HL-60/S4 treated with phorbol 12-myristate 13-acetate at 8.2 ng/mL for 4 days and 3 days (cell line): ENCODE measurements around the gene USP44.
"Not testable (repeated sequence)": the region's sequence is repeated elsewhere in the genome, so short reads cannot be mapped to it uniquely, and the experiment has no call there.

Experiments used
- in situ Hi-C: fragments of 300-500 bp; cut with MboI; formaldehyde crosslinking; loops from 2 replicates; pipeline ENCODE4 v1.15.0; 2022; ENCODE audit warnings: low sequenced_read_pairs

The USP44 gene

GRCh38 chr12:95515197-95515596 is 36.1 kb downstream of the USP44 start:
- in situ Hi-C loops: no loop called here

- in situ Hi-C loops: no loop called here
Measured at GRCh38 chr12:95513599-95513998, 37.7 kb downstream of the USP44 start.

GRCh38 chr12:95511977-95512376 is 39.3 kb downstream of the USP44 start:
- in situ Hi-C loops: no loop called here

- in situ Hi-C loops: no loop called here
Measured at GRCh38 chr12:95509300-95509699, 42.0 kb downstream of the USP44 start.

- in situ Hi-C loops: no loop called here
Measured at GRCh38 chr12:95506707-95507523, 44.4 kb downstream of the USP44 start.

GRCh38 chr12:95505039-95505438 is 46.2 kb downstream of the USP44 start:
- in situ Hi-C loops: no loop called here

GRCh38 chr12:95504140-95504539 is 47.1 kb downstream of the USP44 start:
- in situ Hi-C loops: no loop called here

- in situ Hi-C loops: no loop called here
Measured at GRCh38 chr12:95499772-95500171, 51.5 kb downstream of the USP44 start.

- in situ Hi-C loops: no loop called here
Measured at GRCh38 chr12:95498968-95499367, 52.3 kb downstream of the USP44 start.

GRCh38 chr12:95497031-95497430 is 54.2 kb downstream of the USP44 start:
- in situ Hi-C loops: no loop called here

GRCh38 chr12:95495433-95495832 is 55.8 kb downstream of the USP44 start:
- in situ Hi-C loops: no loop called here

GRCh38 chr12:95494888-95495287 is 56.4 kb downstream of the USP44 start:
- in situ Hi-C loops: no loop called here

GRCh38 chr12:95492462-95492861 is 58.8 kb downstream of the USP44 start:
- in situ Hi-C loops: no loop called here

GRCh38 chr12:95487024-95487423 is 64.3 kb downstream of the USP44 start:
- in situ Hi-C loops: no loop called here

GRCh38 chr12:95484524-95484923 is 66.8 kb downstream of the USP44 start:
- in situ Hi-C loops: no loop called here

GRCh38 chr12:95482564-95482963 is 68.7 kb downstream of the USP44 start:
- in situ Hi-C loops: not testable (repeated sequence)

GRCh38 chr12:95481888-95482287 is 69.4 kb downstream of the USP44 start:
- in situ Hi-C loops: no loop called here

- in situ Hi-C loops: no loop called here
Measured at GRCh38 chr12:95481072-95481471, 70.2 kb downstream of the USP44 start.

- in situ Hi-C loops: no loop called here
Measured at GRCh38 chr12:95480230-95480629, 71.0 kb downstream of the USP44 start.

GRCh38 chr12:95474660-95474958 is 76.7 kb downstream of the USP44 start:
- in situ Hi-C loops: no loop called here

GRCh38 chr12:95473884-95474659 is 77.2 kb downstream of the USP44 start, which contains the start of gene METAP2:
Gene METAP2, plus strand, starts transcription at chr12:95474152. Its CDS starts 28 bp downstream, at chr12:95474180.
- in situ Hi-C loops: no loop called here

GRCh38 chr12:95473231-95473883 is 77.9 kb downstream of the USP44 start:
- in situ Hi-C loops: no loop called here
